Measurements from ENCODE around the gene GPR180. TPM values are rescaled to one million over a fixed set of nuclear protein-coding genes. Genes with fewer than 3 reads are reported as not detected.

The GPR180 gene
- total and polyA plus RNA-seq, 10 of the 15 experiments (the other 5 are each of a cell fraction or from before 2014, with no cell fraction given) = 1.6 to 7.2 (median 5.3) TPM

GRCh38 chr13:94641409-94641941 lies 39.8 kb downstream of the GPR180 start (continued):
- TF ChIP-seq E2F8 (IDR thresholded peaks at IDR 0.05; ENCODE audit: low read depth, partially characterized antibody) = no peak
- TF ChIP-seq JUND (IDR thresholded peaks at IDR 0.05; ENCODE audit: low read depth, low read length) = no peak
- TF ChIP-seq TBL1XR1 (IDR thresholded peaks at IDR 0.05; ENCODE audit: low read depth, low read length) = no peak
- TF ChIP-seq SUPT20H (IDR thresholded peaks at IDR 0.05; ENCODE audit: borderline replicate concordance, control insufficient read depth, low read depth, low read length) = no peak
- no peak for TF ChIP-seq KAT2A (conservative IDR thresholded peaks at IDR 0.05; ENCODE audit: control insufficient read depth, low read depth, low read length)
- no peak for TF ChIP-seq MYC (IDR thresholded peaks at IDR 0.05; ENCODE audit: insufficient read depth, insufficient read length, insufficient replicate concordance, low read length, severe bottlenecking)

GRCh38 chr13:94646904-94647303 lies 45.2 kb downstream of the GPR180 start:
- BruUV-seq (replicated peaks) = no TSS peak
- Histone ChIP-seq H4K20me1 (ENCODE audit: control insufficient read depth, insufficient read depth) (no peaks in the 10 kb centered on the region), H3K4me1 (ENCODE audit: control insufficient read depth, insufficient read depth, low read length) (peaks cover 11% of the 10 kb centered on the region), H3K4me3 (0 out of 2 replicates have a peak overlapping the region, but pooled peaks have one; percentile 18), H3K79me2 (ENCODE audit: control insufficient read depth, insufficient read depth, low read length) (no peaks in the 10 kb centered on the region), H3K9me3 (replicated peaks; ENCODE audit: control insufficient read depth, insufficient read depth, low read length) (no peaks in the 10 kb centered on the region; the same call in 2 of the 3 replicates), H3K27me3 (replicated peaks in 1 of 2; ENCODE audit: control insufficient read depth in 2 of 2, insufficient read depth in 2 of 2, low read length in 1 of 2) (no peaks in the 10 kb centered on the region), H3K4me2 (ENCODE audit: control insufficient read depth, insufficient read depth) (peak overlapping the region; percentile 17), H3K27ac (ENCODE audit: control insufficient read depth, insufficient read depth) (no peak overlapping the region; the same call in 1 of the 2 replicates), H3K9ac (ENCODE audit: control insufficient read depth, insufficient read depth, low read length) (no peak overlapping the region), H3K36me3 (ENCODE audit: control insufficient read depth in 2 of 2, insufficient read depth in 2 of 2, low read length in 1 of 2) (no peaks in the 10 kb centered on the region), H2AFZ (ENCODE audit: control insufficient read depth, low read depth, low read length) (no peak overlapping the region)
- FAIRE-seq (no peak), DNase-seq (ENCODE audit: low read depth, low spot score) (peak; percentile 12), ATAC-seq (peak; percentile 82)
- intact Hi-C loops (cut with micrococcal nuclease; ENCODE audit: unreplicated experiment) (no loop called here), in situ Hi-C loops (cut with MboI) (no loop called here)
- 0% methylated on average over 4 of the region's 4 CpGs for WGBS (ENCODE audit: insufficient coverage, insufficient replicate concordance, low lambda C conversion rate, missing lambda C conversion rate)
- CTCF ChIA-PET = no interaction called here
- SMC1A ChIA-PET (ENCODE audit: uncharacterized antibody, unreplicated experiment) = no interaction called here
- POLR2A ChIA-PET = no interaction called here
- RAD21 ChIA-PET (ENCODE audit: unreplicated experiment) = no interaction called here
- TF ChIP-seq GABPA (IDR thresholded peaks at IDR 0.05; ENCODE audit: low read depth) (no peak), GATAD2B (conservative IDR thresholded peaks at IDR 0.05; ENCODE audit: low read depth) (no peak), PKNOX1 (IDR thresholded peaks at IDR 0.05) (no peak), MTA2 (IDR thresholded peaks at IDR 0.05; ENCODE audit: low read depth) (no peak), MXI1 (IDR thresholded peaks at IDR 0.05; ENCODE audit: low read depth, low read length) (no peak), BMI1 (IDR thresholded peaks at IDR 0.05; ENCODE audit: borderline replicate concordance) (no peak), ZNF274 (IDR thresholded peaks at IDR 0.05; ENCODE audit: insufficient read depth, insufficient read length) (no peak), SMC3 (IDR thresholded peaks at IDR 0.05; ENCODE audit: borderline replicate concordance, low read length) (no peak), RAD21 (IDR thresholded peaks at IDR 0.05; ENCODE audit: insufficient read depth, low read depth, low read length) (no peak), E2F4 (IDR thresholded peaks at IDR 0.05; ENCODE audit: low read depth, low read length) (no peak), IKZF2 (IDR thresholded peaks at IDR 0.05) (no peak), CREB1 (IDR thresholded peaks at IDR 0.05; ENCODE audit: low read depth) (no peak), POU2F2 (IDR thresholded peaks at IDR 0.05; ENCODE audit: borderline replicate concordance, low read depth, low read length) (no peak)
